HepG2 (cell line): ENCODE data around the gene ITGB5. TPM values are rescaled to one million over a fixed set of nuclear protein-coding genes. Genes with fewer than 3 reads are reported as not detected.
A peak's percentile ranks its signal among the peaks of the same experiment; 100 is the strongest.

Experiments
- ELK4 ChIP-seq: sonication (generic); formaldehyde crosslinking; IDR thresholded peaks from 2 replicates; pipeline ENCODE4 v1.9.0; 2021; ENCODE audit warnings: missing genetic modification reagents, borderline replicate concordance
- FOSL2 ChIP-seq: sonication (generic); formaldehyde crosslinking; IDR thresholded peaks from 2 replicates; pipeline ENCODE4 v1.4.0; 2020; ENCODE audit warnings: missing genetic modification reagents
- LRRFIP1 ChIP-seq: sonication (generic); formaldehyde crosslinking; conservative IDR thresholded peaks from 2 replicates; pipeline ENCODE4 v1.4.0; 2020; ENCODE audit warnings: missing genetic modification reagents
- MED8 ChIP-seq: sonication (generic); formaldehyde crosslinking; IDR thresholded peaks from 2 replicates; pipeline ENCODE4 v1.8.1; 2023; ENCODE audit warnings: mild to moderate bottlenecking, missing genetic modification reagents; ENCODE audit not compliant: insufficient replicate concordance
- PHF21A ChIP-seq: sonication (generic); formaldehyde crosslinking; IDR thresholded peaks from 2 replicates; pipeline ENCODE4 v1.5.0; 2020; ENCODE audit warnings: mild to moderate bottlenecking, missing genetic modification reagents
- SP5 ChIP-seq: IDR thresholded peaks from 2 replicates; pipeline ENCODE4 v1.6.1; 2016; ENCODE audit warnings: low read depth, borderline replicate concordance
- SYNCRIP ChIP-seq: fragments of 200-400 bp; formaldehyde crosslinking; IDR thresholded peaks from 2 replicates; pipeline ENCODE4 v1.6.1; 2018; ENCODE audit warnings: mild to moderate bottlenecking, low read depth, low read length; ENCODE audit not compliant: insufficient read depth
- THYN1 ChIP-seq: sonication (generic); formaldehyde crosslinking; IDR thresholded peaks from 2 replicates; pipeline ENCODE4 v1.8.1; 2023; ENCODE audit warnings: low read depth, mild to moderate bottlenecking, moderate library complexity, missing genetic modification reagents, borderline replicate concordance
- ZBTB25 ChIP-seq: IDR thresholded peaks from 2 replicates; pipeline ENCODE4 v1.6.1; 2018; ENCODE audit warnings: missing genetic modification reagents
- ZNF136 ChIP-seq: sonication (generic); formaldehyde crosslinking; IDR thresholded peaks from 2 replicates; pipeline ENCODE4 v1.8.1; 2022; ENCODE audit warnings: low read depth, mild to moderate bottlenecking, moderate library complexity, missing genetic modification reagents
- ZNF3 ChIP-seq: IDR thresholded peaks from 2 replicates; pipeline ENCODE4 v1.7.0; 2017; ENCODE audit warnings: inconsistent platforms
- ZNF547 ChIP-seq: sonication (generic); formaldehyde crosslinking; IDR thresholded peaks from 2 replicates; pipeline ENCODE4 v1.5.1; 2020; ENCODE audit warnings: mild to moderate bottlenecking, missing genetic modification reagents
- ZNF792 ChIP-seq: IDR thresholded peaks from 2 replicates; pipeline ENCODE4 v1.6.1; 2016
- ZNF83 ChIP-seq: sonication (generic); formaldehyde crosslinking; IDR thresholded peaks from 2 replicates; pipeline ENCODE4 v1.4.0; 2020; ENCODE audit warnings: missing genetic modification reagents, mild to moderate bottlenecking, borderline replicate concordance
- polyA plus RNA-seq, 8 experiments: library from polyadenylated mRNA; depleted of rRNA in 3 of 8; stranded (reverse) in 7 of 8; unstranded in 1 of 8; fragments of >200 nt; fragmentation: Illumina TruSeq in 4 of 8; extraction: Trizol in 4 of 8; gene quantifications; 2 replicates each; pipeline versions ENCODE4 v1.2.1 to v1.2.3, GENCODE V29; 2011 to 2016; ENCODE audit warnings: low read depth in 4 of 8, missing spikeins in 1 of 8, mixed read lengths in 1 of 8; ENCODE audit not compliant: insufficient read depth in 1 of 8
- total RNA-seq, 5 experiments: library from RNA; depleted of rRNA; stranded (reverse); fragments of >200 nt; fragmentation: Illumina TruSeq; extraction: Trizol; gene quantifications; 2 replicates each; pipeline ENCODE4 v1.2.3, GENCODE V29; 2016; ENCODE audit warnings: low read depth in 1 of 5
- TF ChIP-seq, protein P1 (sequence below): sonication (generic); formaldehyde crosslinking; IDR thresholded peaks from 2 replicates; pipeline ENCODE4 v1.5.1; 2020; ENCODE audit warnings: mild to moderate bottlenecking, missing genetic modification reagents, borderline replicate concordance
- TF ChIP-seq, protein P2 (sequence below): sonication (generic); formaldehyde crosslinking; conservative IDR thresholded peaks from 2 replicates; pipeline ENCODE4 v1.4.0; 2020; ENCODE audit warnings: missing genetic modification reagents
- TF ChIP-seq, protein P3 (sequence below): sonication (generic); formaldehyde crosslinking; IDR thresholded peaks from 2 replicates; pipeline ENCODE4 v1.5.0; 2020; ENCODE audit warnings: mild to moderate bottlenecking, missing genetic modification reagents

The ITGB5 gene
- total and polyA plus RNA-seq, 2 of the 13 experiments (the other 11 are each of a cell fraction or from before 2014, with no cell fraction given): 74.1 to 343 TPM

GRCh38 chr3:124730129-124730940 is 156.8 kb downstream of the ITGB5 start, which contains the start of gene UMPS (continued):
- 0 out of 2 replicates have a peak, but pooled peaks have one; percentile 37 for TF ChIP-seq THYN1
- 0 out of 2 replicates have a peak, but pooled peaks have one; percentile 47 for TF ChIP-seq ZBTB25 (CRISPR knock-in tag)
- 0 out of 2 replicates have a peak, but pooled peaks have one; percentile 44 for TF ChIP-seq LRRFIP1
- no peak for TF ChIP-seq ELK4 (CRISPR knock-in tag)
- 0 out of 2 replicates have a peak, but pooled peaks have one; percentile 30 for TF ChIP-seq ZNF792 (CRISPR knock-in tag)
- TF ChIP-seq SYNCRIP: no peak
- TF ChIP-seq FOSL2: peak; percentile 77
- TF ChIP-seq, protein P1, sequence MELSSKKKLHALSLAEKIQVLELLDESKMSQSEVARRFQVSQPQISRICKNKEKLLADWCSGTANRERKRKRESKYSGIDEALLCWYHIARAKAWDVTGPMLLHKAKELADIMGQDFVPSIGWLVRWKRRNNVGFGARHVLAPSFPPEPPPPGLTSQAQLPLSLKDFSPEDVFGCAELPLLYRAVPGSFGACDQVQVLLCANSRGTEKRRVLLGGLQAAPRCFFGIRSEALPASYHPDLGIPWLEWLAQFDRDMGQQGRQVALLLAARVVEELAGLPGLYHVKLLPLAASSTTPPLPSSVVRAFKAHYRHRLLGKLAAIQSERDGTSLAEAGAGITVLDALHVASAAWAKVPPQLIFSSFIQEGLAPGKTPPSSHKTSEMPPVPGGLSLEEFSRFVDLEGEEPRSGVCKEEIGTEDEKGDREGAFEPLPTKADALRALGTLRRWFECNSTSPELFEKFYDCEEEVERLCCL (CRISPR knock-in tag): no peak
- peak; percentile 71 for TF ChIP-seq ZNF547 (CRISPR knock-in tag)
- no peak; the same call in 1 of the 2 replicates for TF ChIP-seq ZNF136 (CRISPR knock-in tag)
- TF ChIP-seq, protein P2, sequence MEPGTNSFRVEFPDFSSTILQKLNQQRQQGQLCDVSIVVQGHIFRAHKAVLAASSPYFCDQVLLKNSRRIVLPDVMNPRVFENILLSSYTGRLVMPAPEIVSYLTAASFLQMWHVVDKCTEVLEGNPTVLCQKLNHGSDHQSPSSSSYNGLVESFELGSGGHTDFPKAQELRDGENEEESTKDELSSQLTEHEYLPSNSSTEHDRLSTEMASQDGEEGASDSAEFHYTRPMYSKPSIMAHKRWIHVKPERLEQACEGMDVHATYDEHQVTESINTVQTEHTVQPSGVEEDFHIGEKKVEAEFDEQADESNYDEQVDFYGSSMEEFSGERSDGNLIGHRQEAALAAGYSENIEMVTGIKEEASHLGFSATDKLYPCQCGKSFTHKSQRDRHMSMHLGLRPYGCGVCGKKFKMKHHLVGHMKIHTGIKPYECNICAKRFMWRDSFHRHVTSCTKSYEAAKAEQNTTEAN (CRISPR knock-in tag): peak; percentile 46; the same call in 1 of the 2 replicates
- no peak for TF ChIP-seq ZNF83
- TF ChIP-seq PHF21A: peak; percentile 23; the same call in 1 of the 2 replicates
- no peak for TF ChIP-seq ZNF3 (CRISPR knock-in tag)
- TF ChIP-seq MED8 (CRISPR knock-in tag): peak; percentile 43
- TF ChIP-seq, protein P3, sequence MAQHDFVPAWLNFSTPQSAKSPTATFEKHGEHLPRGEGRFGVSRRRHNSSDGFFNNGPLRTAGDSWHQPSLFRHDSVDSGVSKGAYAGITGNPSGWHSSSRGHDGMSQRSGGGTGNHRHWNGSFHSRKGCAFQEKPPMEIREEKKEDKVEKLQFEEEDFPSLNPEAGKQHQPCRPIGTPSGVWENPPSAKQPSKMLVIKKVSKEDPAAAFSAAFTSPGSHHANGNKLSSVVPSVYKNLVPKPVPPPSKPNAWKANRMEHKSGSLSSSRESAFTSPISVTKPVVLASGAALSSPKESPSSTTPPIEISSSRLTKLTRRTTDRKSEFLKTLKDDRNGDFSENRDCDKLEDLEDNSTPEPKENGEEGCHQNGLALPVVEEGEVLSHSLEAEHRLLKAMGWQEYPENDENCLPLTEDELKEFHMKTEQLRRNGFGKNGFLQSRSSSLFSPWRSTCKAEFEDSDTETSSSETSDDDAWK (CRISPR knock-in tag): no peak
- TF ChIP-seq SP5 (CRISPR knock-in tag): peak; percentile 73; the same call in 1 of the 2 replicates
